Loucy (cell line): ENCODE data around the gene TIMP2.

Experiments
- H2AFZ ChIP-seq: fragments of 200-600 bp; sonication (generic); 2 replicates; pipeline ENCODE4 v1.6.0; 2016; ENCODE audit warnings: antibody characterized with exemption, mild to moderate bottlenecking, low read length, moderate library complexity
- H3F3A ChIP-seq: fragments of 200-600 bp; 2 replicates; pipeline ENCODE4 v1.6.0; 2016; ENCODE audit warnings: antibody characterized with exemption, low read depth, mild to moderate bottlenecking
- H3K27me3 ChIP-seq: fragments of 200-600 bp; sonication (generic); 2 replicates; pipeline ENCODE4 v1.6.1; 2014; ENCODE audit warnings: low read length, mild to moderate bottlenecking; ENCODE audit not compliant: insufficient read depth, poor library complexity, severe bottlenecking
- H3K36me3 ChIP-seq: fragments of 200-600 bp; sonication (generic); 2 replicates; pipeline ENCODE4 v1.6.1; 2016; ENCODE audit warnings: low read length; ENCODE audit not compliant: insufficient read depth
- H3K4me1 ChIP-seq: fragments of 200-600 bp; sonication (generic); 2 replicates; pipeline ENCODE4 v1.5.1; 2014; ENCODE audit warnings: low read length, mild to moderate bottlenecking; ENCODE audit not compliant: insufficient read depth, poor library complexity, severe bottlenecking
- H3K4me2 ChIP-seq: fragments of 200-600 bp; sonication (generic); 2 replicates; pipeline ENCODE4 v1.6.0; 2014; ENCODE audit warnings: antibody characterized with exemption, low read length, low read depth, mild to moderate bottlenecking; ENCODE audit not compliant: poor library complexity, severe bottlenecking
- H3K4me3 ChIP-seq: fragments of 200-600 bp; sonication (generic); 2 replicates; pipeline ENCODE4 v1.5.1; 2014; ENCODE audit warnings: low read length, mild to moderate bottlenecking, mixed read lengths; ENCODE audit not compliant: poor library complexity, severe bottlenecking
- H3K79me2 ChIP-seq: fragments of 200-600 bp; sonication (generic); 2 replicates; pipeline ENCODE4 v1.6.1; 2014; ENCODE audit warnings: low read length; ENCODE audit not compliant: insufficient read depth
- H3K9ac ChIP-seq: fragments of 200-600 bp; sonication (generic); 2 replicates; pipeline ENCODE4 v1.6.0; 2014; ENCODE audit warnings: mild to moderate bottlenecking, low read depth, low read length, moderate library complexity; ENCODE audit not compliant: poor library complexity, severe bottlenecking
- H3K9me2 ChIP-seq: fragments of 200-600 bp; sonication (generic); replicated peaks from 2 replicates; pipeline ENCODE4 v1.6.1; 2016; ENCODE audit warnings: low read depth, low read length, mixed read lengths
- H3K9me3 ChIP-seq: fragments of 200-600 bp; sonication (generic); 2 replicates; pipeline ENCODE4 v1.6.1; 2014; ENCODE audit warnings: mild to moderate bottlenecking, antibody characterized with exemption, low read length, low read depth; ENCODE audit not compliant: insufficient read depth
- H4K20me1 ChIP-seq: fragments of 200-600 bp; sonication (generic); 2 replicates; pipeline ENCODE4 v1.6.0; 2014; ENCODE audit warnings: antibody characterized with exemption, low read length, mild to moderate bottlenecking; ENCODE audit not compliant: insufficient read depth, poor library complexity, severe bottlenecking
- EZH2phosphoT487 ChIP-seq: fragments of 200-600 bp; IDR thresholded peaks from 2 replicates; pipeline ENCODE4 v1.6.1; 2018; ENCODE audit warnings: antibody characterized with exemption, mild to moderate bottlenecking, moderate library complexity, borderline replicate concordance
- TF ChIP-seq, protein P1 (sequence below): fragments of 200-600 bp; sonication (generic); conservative IDR thresholded peaks from 2 replicates; pipeline ENCODE4 v1.5.1; 2014; ENCODE audit warnings: mild to moderate bottlenecking, antibody characterized with exemption, low read length

Gene TIMP2

DNA sequence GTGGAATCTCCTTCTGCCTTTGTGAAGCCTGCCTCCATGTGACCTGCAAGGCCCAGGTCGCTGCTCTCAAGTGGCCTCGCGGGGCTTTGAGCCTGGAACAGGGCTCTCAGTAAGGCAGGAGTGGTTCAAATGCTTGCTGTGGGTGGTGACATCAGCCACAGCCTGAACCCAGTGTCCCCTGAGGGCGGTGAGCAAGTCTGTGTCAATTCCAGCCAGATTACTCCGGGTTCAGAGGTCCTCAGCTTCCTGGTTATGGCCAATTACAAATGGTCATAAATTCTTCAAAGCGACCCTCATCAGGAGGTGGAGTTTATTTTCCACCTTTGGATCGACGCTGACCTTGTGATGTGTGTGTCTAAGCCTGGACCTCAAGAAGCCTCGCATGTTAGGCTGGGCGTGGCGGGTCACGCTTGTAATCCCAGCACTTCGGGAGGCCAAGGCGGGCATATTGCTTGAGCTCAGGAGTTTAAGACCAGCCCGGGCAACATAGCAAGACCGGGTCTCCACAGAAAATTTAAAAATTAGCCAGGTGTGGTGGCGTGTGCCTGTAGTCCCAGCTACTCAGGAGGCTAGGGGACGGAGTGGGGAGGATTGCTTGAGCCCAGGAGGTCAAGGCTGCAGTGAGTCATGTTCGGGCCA lies 37.3 kb upstream of the TIMP2 start:
- Histone ChIP-seq H3K9ac (no peak overlapping the region), H3K4me3 (no peak overlapping the region), H2AFZ (no peak overlapping the region), H4K20me1 (no peaks in the 10 kb centered on the region), H3K79me2 (no peaks in the 10 kb centered on the region), H3K4me2 (no peak overlapping the region), H3K9me2 (no peaks in the 10 kb centered on the region), H3K4me1 (no peaks in the 10 kb centered on the region), H3K36me3 (no peaks in the 10 kb centered on the region), H3F3A (no peaks in the 10 kb centered on the region), H3K27me3 (no peaks in the 10 kb centered on the region), H3K9me3 (no peaks in the 10 kb centered on the region)
- TF ChIP-seq, protein P1, sequence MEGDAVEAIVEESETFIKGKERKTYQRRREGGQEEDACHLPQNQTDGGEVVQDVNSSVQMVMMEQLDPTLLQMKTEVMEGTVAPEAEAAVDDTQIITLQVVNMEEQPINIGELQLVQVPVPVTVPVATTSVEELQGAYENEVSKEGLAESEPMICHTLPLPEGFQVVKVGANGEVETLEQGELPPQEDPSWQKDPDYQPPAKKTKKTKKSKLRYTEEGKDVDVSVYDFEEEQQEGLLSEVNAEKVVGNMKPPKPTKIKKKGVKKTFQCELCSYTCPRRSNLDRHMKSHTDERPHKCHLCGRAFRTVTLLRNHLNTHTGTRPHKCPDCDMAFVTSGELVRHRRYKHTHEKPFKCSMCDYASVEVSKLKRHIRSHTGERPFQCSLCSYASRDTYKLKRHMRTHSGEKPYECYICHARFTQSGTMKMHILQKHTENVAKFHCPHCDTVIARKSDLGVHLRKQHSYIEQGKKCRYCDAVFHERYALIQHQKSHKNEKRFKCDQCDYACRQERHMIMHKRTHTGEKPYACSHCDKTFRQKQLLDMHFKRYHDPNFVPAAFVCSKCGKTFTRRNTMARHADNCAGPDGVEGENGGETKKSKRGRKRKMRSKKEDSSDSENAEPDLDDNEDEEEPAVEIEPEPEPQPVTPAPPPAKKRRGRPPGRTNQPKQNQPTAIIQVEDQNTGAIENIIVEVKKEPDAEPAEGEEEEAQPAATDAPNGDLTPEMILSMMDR, result no peak
- TF ChIP-seq EZH2phosphoT487, result no peak

DNA sequence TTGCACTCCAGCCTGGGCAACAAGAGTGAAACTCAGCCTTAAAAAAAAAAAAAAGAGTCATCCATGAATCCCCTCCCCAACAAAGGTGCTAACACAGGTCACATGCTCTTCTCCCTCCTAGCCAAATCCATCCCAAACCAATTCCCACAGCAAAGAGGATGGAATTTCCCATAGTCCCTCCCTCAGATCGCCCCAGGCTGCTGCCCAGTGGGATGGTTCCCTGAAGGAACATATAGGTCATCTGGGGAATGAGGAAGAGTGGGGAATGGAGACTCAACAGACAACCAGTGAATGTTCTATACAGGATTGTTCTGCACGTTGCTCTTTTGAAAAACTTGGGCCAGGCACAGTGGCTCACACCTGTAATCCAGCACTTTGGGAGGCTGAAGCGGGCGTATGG lies 36.4 kb upstream of the TIMP2 start:
- no peaks in the 10 kb centered on the region for H3K79me2 ChIP-seq
- no peak overlapping the region for H3K4me2 ChIP-seq
- H3K27me3 ChIP-seq, result no peaks in the 10 kb centered on the region
- H3K9me2 ChIP-seq, result no peaks in the 10 kb centered on the region
- no peak overlapping the region for H3K4me3 ChIP-seq
- H3F3A ChIP-seq, result no peaks in the 10 kb centered on the region
- TF ChIP-seq, protein P1, result no peak
- TF ChIP-seq EZH2phosphoT487, result no peak
- H3K9me3 ChIP-seq, result no peaks in the 10 kb centered on the region
- H3K9ac ChIP-seq, result no peak overlapping the region
- H2AFZ ChIP-seq, result no peak overlapping the region
- no peaks in the 10 kb centered on the region for H3K36me3 ChIP-seq
- H4K20me1 ChIP-seq, result no peaks in the 10 kb centered on the region
- no peaks in the 10 kb centered on the region for H3K4me1 ChIP-seq

DNA sequence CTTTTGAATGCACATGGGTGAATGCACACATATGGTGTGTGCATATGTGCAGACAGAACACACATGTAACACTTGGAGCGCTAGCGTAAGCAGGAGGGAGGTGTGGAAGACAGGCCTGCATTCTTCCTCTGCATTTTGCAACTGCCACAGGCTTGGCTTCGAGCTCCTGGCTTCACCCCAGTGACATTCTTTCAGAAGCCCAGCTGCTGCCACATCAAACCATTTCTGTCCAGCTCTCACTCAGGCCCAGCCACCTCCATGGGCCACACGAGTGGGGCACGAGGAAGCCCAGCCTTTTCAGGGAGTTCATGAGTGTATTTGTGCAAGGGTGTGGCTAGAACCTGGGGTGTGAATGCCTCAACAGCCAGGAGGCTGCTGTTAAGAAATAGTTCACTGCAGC lies 35.7 kb upstream of the TIMP2 start:
- Histone ChIP-seq H3K27me3 (no peaks in the 10 kb centered on the region), H3K9ac (no peak overlapping the region), H3K4me2 (no peak overlapping the region), H3F3A (no peaks in the 10 kb centered on the region), H3K4me1 (no peaks in the 10 kb centered on the region), H2AFZ (no peak overlapping the region), H3K9me2 (no peaks in the 10 kb centered on the region), H3K36me3 (no peaks in the 10 kb centered on the region), H3K4me3 (no peak overlapping the region), H3K9me3 (no peaks in the 10 kb centered on the region), H4K20me1 (no peaks in the 10 kb centered on the region), H3K79me2 (no peaks in the 10 kb centered on the region)
- TF ChIP-seq, protein P1, result no peak
- no peak for TF ChIP-seq EZH2phosphoT487
